ENCODE data around the gene APAF1. TPM values are rescaled to one million over a fixed set of nuclear protein-coding genes. Genes with fewer than 3 reads are reported as not detected.

Gene APAF1
- total RNA-seq, 1 donor: 24.1 TPM

DNA sequence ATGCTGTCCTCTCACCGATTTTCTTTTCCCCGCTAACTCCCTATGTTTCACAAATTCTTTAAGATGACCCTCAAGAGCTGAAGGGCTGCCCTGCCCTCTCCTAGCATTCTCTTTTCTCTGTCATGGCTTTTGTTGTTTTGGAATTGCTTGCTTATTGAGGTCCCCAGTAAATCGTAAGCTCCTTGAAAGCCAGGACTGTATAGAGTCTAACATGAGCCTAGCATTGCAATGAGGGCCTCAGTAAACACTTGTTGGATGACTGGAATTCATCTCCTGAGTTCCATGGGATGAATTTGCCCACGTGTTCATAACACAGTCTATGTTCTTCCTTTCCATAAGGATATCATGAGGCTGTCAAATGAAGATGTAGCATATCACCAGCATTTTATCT lies 92.2 kb downstream of the APAF1 start:
- no peak overlapping the region for H3K4me3 ChIP-seq (ENCODE audit: low read depth, low read length)
- TF ChIP-seq, protein P1, sequence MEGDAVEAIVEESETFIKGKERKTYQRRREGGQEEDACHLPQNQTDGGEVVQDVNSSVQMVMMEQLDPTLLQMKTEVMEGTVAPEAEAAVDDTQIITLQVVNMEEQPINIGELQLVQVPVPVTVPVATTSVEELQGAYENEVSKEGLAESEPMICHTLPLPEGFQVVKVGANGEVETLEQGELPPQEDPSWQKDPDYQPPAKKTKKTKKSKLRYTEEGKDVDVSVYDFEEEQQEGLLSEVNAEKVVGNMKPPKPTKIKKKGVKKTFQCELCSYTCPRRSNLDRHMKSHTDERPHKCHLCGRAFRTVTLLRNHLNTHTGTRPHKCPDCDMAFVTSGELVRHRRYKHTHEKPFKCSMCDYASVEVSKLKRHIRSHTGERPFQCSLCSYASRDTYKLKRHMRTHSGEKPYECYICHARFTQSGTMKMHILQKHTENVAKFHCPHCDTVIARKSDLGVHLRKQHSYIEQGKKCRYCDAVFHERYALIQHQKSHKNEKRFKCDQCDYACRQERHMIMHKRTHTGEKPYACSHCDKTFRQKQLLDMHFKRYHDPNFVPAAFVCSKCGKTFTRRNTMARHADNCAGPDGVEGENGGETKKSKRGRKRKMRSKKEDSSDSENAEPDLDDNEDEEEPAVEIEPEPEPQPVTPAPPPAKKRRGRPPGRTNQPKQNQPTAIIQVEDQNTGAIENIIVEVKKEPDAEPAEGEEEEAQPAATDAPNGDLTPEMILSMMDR (IDR thresholded peaks at IDR 0.05; ENCODE audit: insufficient read depth, low read length): no peak
- DNase-seq (ENCODE audit: low read depth): no peak

DNA sequence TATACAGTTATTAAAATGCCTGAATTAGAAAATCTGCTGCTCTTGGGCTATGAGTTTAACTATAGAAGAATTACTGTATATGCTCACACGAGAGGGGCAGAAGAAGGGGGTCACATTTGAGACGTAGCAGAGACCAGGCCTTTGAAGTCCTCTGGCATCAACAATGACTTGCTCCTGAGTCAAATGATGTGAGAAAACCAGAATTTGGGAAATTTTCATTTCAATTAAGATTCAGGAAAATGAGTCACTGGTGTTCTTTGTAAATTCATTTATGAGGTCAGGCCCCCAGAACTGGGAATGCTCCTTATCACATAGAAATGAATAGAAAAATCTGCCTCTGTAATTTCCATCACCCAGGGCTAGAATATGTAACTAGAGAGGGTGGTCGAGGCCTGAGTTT lies 92.9 kb downstream of the APAF1 start:
- no peak overlapping the region for H3K4me3 ChIP-seq (ENCODE audit: low read depth, low read length)
- TF ChIP-seq, protein P1 (IDR thresholded peaks at IDR 0.05; ENCODE audit: insufficient read depth, low read length): no peak
- no peak for DNase-seq (ENCODE audit: low read depth)

DNA sequence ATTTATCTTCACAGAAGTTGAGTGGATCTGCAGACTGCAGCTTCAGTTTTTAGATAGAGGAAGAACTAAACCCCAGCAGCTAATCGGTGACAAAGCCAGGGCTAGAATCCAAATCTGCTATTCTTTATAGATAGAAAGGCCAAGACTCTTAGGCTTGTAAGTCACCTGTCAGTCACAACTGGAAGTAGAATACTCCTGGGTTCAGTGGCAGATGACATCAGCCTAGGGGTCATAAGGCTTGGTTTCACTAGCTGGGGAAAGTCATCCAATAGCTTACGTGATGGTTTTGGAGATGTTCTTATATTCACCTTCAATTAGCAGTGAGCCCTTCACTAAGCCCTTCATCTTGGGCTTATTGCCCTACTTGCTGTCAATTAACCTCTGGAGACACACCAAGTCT lies 93.4 kb downstream of the APAF1 start:
- TF ChIP-seq, protein P1 (IDR thresholded peaks at IDR 0.05; ENCODE audit: insufficient read depth, low read length): no peak
- no peak overlapping the region for H3K4me3 ChIP-seq (ENCODE audit: low read depth, low read length)
- no peak for DNase-seq (ENCODE audit: low read depth)

DNA sequence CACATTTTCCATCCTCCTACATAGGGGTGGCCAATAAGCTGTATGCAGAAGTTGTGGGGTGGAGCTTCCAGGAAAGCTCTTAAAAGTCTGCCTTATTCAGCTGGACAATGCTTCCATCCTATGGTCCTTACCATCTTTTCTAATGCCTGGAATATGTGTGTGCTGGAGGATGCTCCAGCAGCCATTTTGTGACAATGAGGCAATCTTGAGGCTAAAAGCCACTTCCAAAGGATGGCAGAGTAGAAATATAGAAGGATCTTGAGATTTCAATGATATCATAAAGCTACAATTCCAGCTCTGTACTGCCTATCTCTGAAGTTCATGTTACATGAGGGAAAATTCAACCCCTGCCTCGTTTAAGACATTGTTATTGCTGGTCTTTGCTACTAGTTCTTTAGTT lies 95.7 kb downstream of the APAF1 start:
- DNase-seq (ENCODE audit: low read depth): no peak
- H3K4me3 ChIP-seq (ENCODE audit: low read depth, low read length): no peak overlapping the region
- TF ChIP-seq, protein P1 (IDR thresholded peaks at IDR 0.05; ENCODE audit: insufficient read depth, low read length): no peak

DNA sequence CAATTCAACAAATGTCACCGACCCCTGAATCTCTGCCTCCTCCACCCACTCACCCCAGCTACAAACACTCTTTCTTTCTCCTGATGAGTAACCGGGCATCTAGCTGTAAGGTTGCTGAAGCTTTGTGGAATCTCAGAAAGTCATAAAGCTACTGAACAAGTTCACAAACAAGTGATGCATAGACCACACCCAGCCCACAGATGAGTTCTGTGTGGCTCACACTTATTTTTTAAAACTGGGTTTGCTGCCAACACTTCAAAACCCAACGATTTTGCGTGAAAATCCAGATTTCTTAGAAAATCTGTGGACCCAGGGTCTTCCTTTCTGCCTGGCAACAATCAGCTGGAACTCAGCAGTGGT lies 96.1 kb downstream of the APAF1 start:
- DNase-seq (ENCODE audit: low read depth): no peak

DNA sequence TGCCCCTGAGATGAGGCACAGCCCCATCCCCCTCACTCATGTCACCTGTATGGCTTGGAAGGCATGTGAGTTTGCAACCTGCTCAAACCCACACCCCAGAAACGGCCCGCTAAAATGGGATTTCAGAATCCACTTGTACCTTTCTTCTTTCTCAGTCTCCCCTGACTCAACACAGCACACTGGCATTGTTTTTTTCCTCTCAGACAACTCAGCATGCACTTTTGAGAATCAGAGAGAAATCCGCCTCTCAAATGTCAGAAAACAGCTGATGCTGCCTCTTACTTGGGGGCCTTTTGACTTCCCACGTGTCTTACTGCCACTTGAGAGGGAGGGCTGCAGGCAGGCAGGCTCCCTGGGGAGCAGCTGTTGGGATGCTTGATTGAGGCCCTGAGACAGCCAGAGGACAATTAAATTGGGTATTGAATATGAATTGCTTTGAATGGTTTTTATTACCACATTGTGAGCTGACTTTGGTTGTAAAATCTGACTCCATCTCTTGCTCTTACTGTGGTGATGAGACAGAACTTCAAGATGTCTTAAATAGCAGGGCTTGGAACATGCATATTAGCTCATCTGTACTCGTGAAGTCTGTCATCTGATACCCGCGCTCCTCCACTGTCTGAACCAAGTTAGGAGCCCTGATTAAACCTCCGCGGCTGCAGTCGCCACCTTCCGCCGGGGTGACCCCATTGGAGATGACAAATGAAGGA lies 96.6 kb downstream of the APAF1 start:
- no peak for DNase-seq (ENCODE audit: low read depth)
- H3K4me3 ChIP-seq (ENCODE audit: low read depth, low read length): no peak overlapping the region
- TF ChIP-seq, protein P1 (IDR thresholded peaks at IDR 0.05; ENCODE audit: insufficient read depth, low read length): no peak

More for the DNA sequence above, 96.1 kb downstream of the APAF1 start:
- no peak overlapping the region for H3K4me3 ChIP-seq (ENCODE audit: low read depth, low read length)
- TF ChIP-seq, protein P1 (IDR thresholded peaks at IDR 0.05; ENCODE audit: insufficient read depth, low read length): no peak

All from fibroblast of the aortic adventitia (primary cell).